Liver (tissue), 9 donors: ENCODE results near the gene SPOCK2. TPM values are rescaled to one million over a fixed set of nuclear protein-coding genes. Genes with fewer than 3 reads are reported as not detected.

ENCODE experiments used
- DNase-seq: peaks from one replicate; pipeline ENCODE4 v3.0.0-alpha.2; 2017; ENCODE audit warnings: low spot score
- H3K27ac ChIP-seq, 2 donors: one replicate each; pipeline ENCODE4 v1.7.0; 2013; ENCODE audit warnings: inconsistent platforms in 2 of 2, low read length in 2 of 2, control low read depth in 1 of 2, low read depth in 1 of 2, mild to moderate bottlenecking in 1 of 2
- H3K27me3 ChIP-seq, 4 donors: one replicate each; pipeline versions ENCODE4 v1.6.1 to v1.7.0; 2013; ENCODE audit warnings: low read length in 3 of 4, inconsistent platforms in 1 of 4, mild to moderate bottlenecking in 1 of 4, moderate library complexity in 1 of 4; ENCODE audit not compliant: control insufficient read depth in 4 of 4, insufficient read depth in 4 of 4
- H3K36me3 ChIP-seq, 4 donors: one replicate each; pipeline versions ENCODE4 v1.6.1 to v1.7.0; 2013; ENCODE audit warnings: low read length in 3 of 4, mild to moderate bottlenecking in 3 of 4, low read depth in 1 of 4, moderate library complexity in 1 of 4; ENCODE audit not compliant: control insufficient read depth in 4 of 4, insufficient read depth in 3 of 4
- H3K4me1 ChIP-seq, 4 donors: one replicate each; pipeline versions ENCODE4 v1.6.1 to v1.7.0; 2013; ENCODE audit warnings: low read length in 3 of 4, mild to moderate bottlenecking in 3 of 4, moderate library complexity in 1 of 4; ENCODE audit not compliant: control insufficient read depth in 4 of 4, insufficient read depth in 4 of 4
- H3K4me3 ChIP-seq, 3 donors: one replicate each; pipeline versions ENCODE4 v1.6.1 to v1.7.0; 2013; ENCODE audit warnings: low read length in 3 of 3, control low read depth in 1 of 3, low read depth in 1 of 3, mild to moderate bottlenecking in 1 of 3
- H3K9ac ChIP-seq, 2 donors: one replicate each; pipeline ENCODE4 v1.7.0; 2013; ENCODE audit warnings: low read length in 2 of 2, mild to moderate bottlenecking in 2 of 2, moderate library complexity in 2 of 2, control low read depth in 1 of 2, low read depth in 1 of 2
- H3K9me3 ChIP-seq, 4 donors: one replicate each; pipeline versions ENCODE4 v1.6.1 to v1.7.0; 2013; ENCODE audit warnings: low read length in 3 of 4; ENCODE audit not compliant: control insufficient read depth in 4 of 4
- ATF3 ChIP-seq: IDR thresholded peaks from 2 replicates; pipeline ENCODE4 v1.6.1; 2016; ENCODE audit warnings: antibody characterized with exemption
- CTCF ChIP-seq: fragments of 150-350 bp; IDR thresholded peaks from 2 replicates; pipeline ENCODE4 v1.5.1; 2017; ENCODE audit warnings: improper control_type of control experiment, low read depth, low read length; ENCODE audit not compliant: missing input control
- EGR1 ChIP-seq, 2 donors: IDR thresholded peaks; 2 replicates each; pipeline ENCODE4 v1.6.1; 2016 to 2018; ENCODE audit warnings: antibody characterized with exemption in 2 of 2, low read depth in 2 of 2
- FOXA2 ChIP-seq: IDR thresholded peaks from 2 replicates; pipeline ENCODE4 v1.6.1; 2016; ENCODE audit warnings: antibody characterized with exemption
- GABPA ChIP-seq, 2 donors: IDR thresholded peaks in 1 of 2; conservative IDR thresholded peaks in 1 of 2; 2 replicates each; pipeline ENCODE4 v1.6.1; 2016; ENCODE audit warnings: antibody characterized with exemption in 2 of 2, mild to moderate bottlenecking in 1 of 2, moderate library complexity in 1 of 2
- HNF4A ChIP-seq, 2 donors: conservative IDR thresholded peaks; 2 replicates each; pipeline ENCODE4 v1.6.1; 2016; ENCODE audit warnings: antibody characterized with exemption in 2 of 2, mild to moderate bottlenecking in 2 of 2
- HNF4G ChIP-seq: IDR thresholded peaks from 2 replicates; pipeline ENCODE4 v1.6.1; 2016; ENCODE audit warnings: antibody characterized with exemption
- JUND ChIP-seq, 2 donors: IDR thresholded peaks; 2 replicates each; pipeline ENCODE4 v1.6.1; 2016; ENCODE audit warnings: antibody characterized with exemption in 2 of 2
- MAX ChIP-seq: IDR thresholded peaks from 2 replicates; pipeline ENCODE4 v1.6.1; 2016; ENCODE audit warnings: antibody characterized with exemption
- NR2F2 ChIP-seq: IDR thresholded peaks from 2 replicates; pipeline ENCODE4 v1.6.1; 2016; ENCODE audit warnings: antibody characterized with exemption
- RAD21 ChIP-seq, 2 donors: IDR thresholded peaks; 2 replicates each; pipeline ENCODE4 v1.6.1; 2016; ENCODE audit warnings: antibody characterized with exemption in 2 of 2, mild to moderate bottlenecking in 2 of 2
- REST ChIP-seq: IDR thresholded peaks from 2 replicates; pipeline ENCODE4 v1.6.1; 2016; ENCODE audit warnings: antibody characterized with exemption, mild to moderate bottlenecking
- RXRA ChIP-seq, 2 donors: IDR thresholded peaks; 2 replicates each; pipeline ENCODE4 v1.6.1; 2017 to 2018; ENCODE audit warnings: antibody characterized with exemption in 2 of 2, mild to moderate bottlenecking in 1 of 2
- SP1 ChIP-seq: IDR thresholded peaks from 2 replicates; pipeline ENCODE4 v1.6.1; 2018; ENCODE audit warnings: antibody characterized with exemption, mild to moderate bottlenecking
- TAF1 ChIP-seq: conservative IDR thresholded peaks from 2 replicates; pipeline ENCODE4 v1.6.1; 2016; ENCODE audit warnings: antibody characterized with exemption, mild to moderate bottlenecking
- YY1 ChIP-seq: IDR thresholded peaks from 2 replicates; pipeline ENCODE4 v1.6.1; 2016; ENCODE audit warnings: antibody characterized with exemption, mild to moderate bottlenecking
- ZBTB33 ChIP-seq: IDR thresholded peaks from 2 replicates; pipeline ENCODE4 v1.6.1; 2016; ENCODE audit warnings: antibody characterized with exemption
- WGBS: extraction: QIAGEN DNeasy Blood & Tissue Kit; methylation state at CpG from one replicate; pipeline ENCODE4 v1.1.7; 2013; 5-methylcytosine and 5-hydroxymethylcytosine counted together
- polyA plus RNA-seq, 2 donors: library from polyadenylated mRNA; stranded (reverse) in 1 of 2; unstranded in 1 of 2; fragments of 200-250 nt in 1 of 2; fragments of >200 nt in 1 of 2; fragmentation: Nextera tagmentation in 1 of 2; extraction: Ambion mirVana in 1 of 2; gene quantifications; one replicate each; pipeline versions ENCODE4 v1.2.1 to v1.2.3, GENCODE V29; 2013 to 2015
- total RNA-seq, 2 donors: library from RNA; depleted of rRNA; stranded (reverse); fragments of >200 nt; gene quantifications; one replicate each; pipeline ENCODE4 v1.2.3, GENCODE V29; 2014
- donor health status: healthy.
- donor health status: healthy.
- donor health status: healthy.
- donor health status: healthy.
- donor health status: healthy.

Gene SPOCK2
- total and polyA plus RNA-seq, 4 donors = 0.36 to 1.7 (median 0.64) TPM

GRCh38 chr10:72072046-72072445, 16.3 kb downstream of the SPOCK2 start:
- no peaks in the 10 kb centered on the region for H3K36me3 ChIP-seq
- peaks cover 0 to 10% (median 1%) of the 10 kb centered on the region in 4 donors for H3K4me1 ChIP-seq
- WGBS = 95% methylated on average over 5 of the region's 5 CpGs
- no peak overlapping the region for H3K9ac ChIP-seq
- TF ChIP-seq CTCF = no peak
- no peak for TF ChIP-seq ATF3
- TF ChIP-seq NR2F2 = no peak
- TF ChIP-seq MAX = no peak
- no peak for TF ChIP-seq SP1
- TF ChIP-seq ZBTB33 = no peak
- TF ChIP-seq TAF1 = no peak
- no peak for TF ChIP-seq RAD21 (IDR thresholded peaks at IDR 0.05)
- H3K27ac ChIP-seq = no peak overlapping the region
- DNase-seq = no peak
- no peaks in the 10 kb centered on the region for H3K27me3 ChIP-seq
- no peak overlapping the region for H3K4me3 ChIP-seq
- no peaks in the 10 kb centered on the region for H3K9me3 ChIP-seq

GRCh38 chr10:72069751-72070526, 18.4 kb downstream of the SPOCK2 start:
- WGBS = 86% methylated on average over 7 of the region's 7 CpGs
- Histone ChIP-seq H3K27me3 (no peaks in the 10 kb centered on the region), H3K9ac (no peak overlapping the region), H3K4me1 (peaks cover 0 to 10% (median 1%) of the 10 kb centered on the region in 4 donors), H3K9me3 (no peaks in the 10 kb centered on the region), H3K4me3 (no peak overlapping the region), H3K36me3 (no peaks in the 10 kb centered on the region), H3K27ac (no peak overlapping the region)
- no peak for DNase-seq
- TF ChIP-seq ZBTB33 (no peak), FOXA2 (no peak), YY1 (no peak), JUND (IDR thresholded peaks at IDR 0.05) (no peak), SP1 (no peak), CTCF (no peak), HNF4G (no peak), TAF1 (no peak), ATF3 (no peak), NR2F2 (no peak), REST (no peak), MAX (no peak), RXRA (IDR thresholded peaks at IDR 0.05) (no peak), HNF4A (conservative IDR thresholded peaks at IDR 0.05) (no peak), EGR1 (IDR thresholded peaks at IDR 0.05; ENCODE audit: low read depth in 2 of 2) (no peak), GABPA (IDR thresholded peaks at IDR 0.05 in 1 of 2, conservative IDR thresholded peaks at IDR 0.05 in 1 of 2) (no peak)
